ENCODE data around the gene CDK2. TPM values are rescaled to one million over a fixed set of nuclear protein-coding genes. Genes with fewer than 3 reads are reported as not detected.

CDK2 gene
- total RNA-seq, 4 donors from 2014 or later: 18.3 to 25.2 (median 24.0) TPM

DNA sequence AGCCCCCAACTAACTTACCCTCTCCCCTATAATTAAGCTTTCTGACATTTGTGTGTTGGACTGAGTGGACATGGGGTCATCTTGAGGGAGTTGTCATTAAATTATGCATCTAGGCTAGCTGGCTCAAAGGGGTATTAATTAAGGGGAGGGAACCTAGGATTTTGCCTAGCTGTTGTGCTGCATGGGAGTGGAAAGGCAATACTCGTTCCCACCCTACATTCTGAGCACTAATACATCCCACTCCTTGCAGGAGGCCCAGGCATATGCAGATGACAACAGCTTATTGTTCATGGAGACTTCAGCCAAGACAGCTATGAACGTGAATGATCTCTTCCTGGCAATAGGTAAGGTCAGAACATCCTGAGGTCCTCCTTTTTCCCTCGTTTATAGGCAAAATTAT, 24.5 kb downstream of the CDK2 start:
- intact Hi-C loops (cut with DNase I; ENCODE audit: low total_unique reads): no loop called here
- TF ChIP-seq, protein P1, sequence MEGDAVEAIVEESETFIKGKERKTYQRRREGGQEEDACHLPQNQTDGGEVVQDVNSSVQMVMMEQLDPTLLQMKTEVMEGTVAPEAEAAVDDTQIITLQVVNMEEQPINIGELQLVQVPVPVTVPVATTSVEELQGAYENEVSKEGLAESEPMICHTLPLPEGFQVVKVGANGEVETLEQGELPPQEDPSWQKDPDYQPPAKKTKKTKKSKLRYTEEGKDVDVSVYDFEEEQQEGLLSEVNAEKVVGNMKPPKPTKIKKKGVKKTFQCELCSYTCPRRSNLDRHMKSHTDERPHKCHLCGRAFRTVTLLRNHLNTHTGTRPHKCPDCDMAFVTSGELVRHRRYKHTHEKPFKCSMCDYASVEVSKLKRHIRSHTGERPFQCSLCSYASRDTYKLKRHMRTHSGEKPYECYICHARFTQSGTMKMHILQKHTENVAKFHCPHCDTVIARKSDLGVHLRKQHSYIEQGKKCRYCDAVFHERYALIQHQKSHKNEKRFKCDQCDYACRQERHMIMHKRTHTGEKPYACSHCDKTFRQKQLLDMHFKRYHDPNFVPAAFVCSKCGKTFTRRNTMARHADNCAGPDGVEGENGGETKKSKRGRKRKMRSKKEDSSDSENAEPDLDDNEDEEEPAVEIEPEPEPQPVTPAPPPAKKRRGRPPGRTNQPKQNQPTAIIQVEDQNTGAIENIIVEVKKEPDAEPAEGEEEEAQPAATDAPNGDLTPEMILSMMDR (IDR thresholded peaks at IDR 0.05): no peak
- no peak for TF ChIP-seq POLR2A (IDR thresholded peaks at IDR 0.05)
- no peak for DNase-seq (ENCODE audit: low spot score in 2 of 2)
- 77 to 89% methylated on average over 3 of the region's 3 CpGs for WGBS, 2 donors
- H3K4me3 ChIP-seq (ENCODE audit: low read depth, poor library complexity, severe bottlenecking): no peak overlapping the region

DNA sequence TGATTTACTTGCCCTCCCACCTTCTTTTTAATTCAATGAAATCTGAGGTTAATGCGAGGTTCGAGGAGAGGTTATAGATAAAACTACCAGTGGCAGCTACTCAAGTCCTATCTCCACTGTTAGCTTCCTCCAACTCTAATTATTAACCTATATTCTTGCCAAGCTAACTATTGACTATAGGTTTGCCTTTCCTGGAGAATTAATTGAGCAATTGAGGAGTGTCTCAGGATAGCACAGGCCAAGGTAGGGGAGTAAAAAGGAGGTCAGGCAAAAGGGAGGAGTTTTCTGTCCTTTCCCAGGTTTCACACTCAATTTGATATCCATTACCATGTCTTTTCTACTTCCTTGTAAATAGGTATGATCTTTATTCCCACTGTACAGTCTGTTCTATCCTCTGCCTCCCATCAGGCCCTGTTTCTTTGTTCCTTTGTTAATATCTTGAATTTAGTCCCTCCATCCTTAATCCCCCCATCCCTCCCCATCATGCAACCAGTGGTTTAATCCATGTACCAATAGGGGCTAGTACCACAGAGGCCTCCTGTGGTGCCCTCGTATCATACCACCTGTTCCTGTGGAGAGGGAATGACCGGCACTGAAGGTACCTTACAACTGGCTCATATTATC, 26.7 kb downstream of the CDK2 start:
- TF ChIP-seq POLR2A (IDR thresholded peaks at IDR 0.05): no peak
- TF ChIP-seq, protein P1 (IDR thresholded peaks at IDR 0.05): no peak
- intact Hi-C loops (cut with DNase I; ENCODE audit: low total_unique reads): no loop called here
- DNase-seq (ENCODE audit: low spot score in 2 of 2): no peak
- no peak overlapping the region for H3K4me3 ChIP-seq (ENCODE audit: low read depth, poor library complexity, severe bottlenecking)
- WGBS, 2 donors: 83 to 89% methylated on average over 4 of the region's 4 CpGs

DNA sequence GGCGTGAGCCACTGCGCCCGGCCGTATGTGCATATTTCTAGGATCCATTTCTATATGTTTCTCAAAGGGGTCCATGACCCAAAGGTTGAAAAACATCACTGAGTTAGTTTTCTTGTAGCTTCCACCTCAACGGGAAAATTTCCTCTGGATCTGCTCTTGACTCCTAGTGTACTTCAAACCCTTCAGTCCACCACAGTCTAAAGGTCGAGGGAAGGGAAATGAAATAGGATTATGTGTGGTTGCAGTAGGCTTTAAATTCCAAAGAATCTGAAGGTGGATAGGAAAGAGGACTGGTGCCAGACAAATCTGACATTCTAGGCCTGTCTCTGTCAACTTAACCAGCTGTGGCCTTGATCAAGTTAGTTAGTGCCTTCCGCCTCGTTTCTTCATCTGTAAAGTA, 28.7 kb downstream of the CDK2 start:
- TF ChIP-seq POLR2A (IDR thresholded peaks at IDR 0.05): no peak
- TF ChIP-seq, protein P1 (IDR thresholded peaks at IDR 0.05): no peak
- no peak overlapping the region for H3K4me3 ChIP-seq (ENCODE audit: low read depth, poor library complexity, severe bottlenecking)
- DNase-seq (ENCODE audit: low spot score in 2 of 2): no peak
- WGBS, 2 donors: 80 to 90% methylated on average over 8 of the region's 8 CpGs
- intact Hi-C loops (cut with DNase I; ENCODE audit: low total_unique reads): no loop called here

DNA sequence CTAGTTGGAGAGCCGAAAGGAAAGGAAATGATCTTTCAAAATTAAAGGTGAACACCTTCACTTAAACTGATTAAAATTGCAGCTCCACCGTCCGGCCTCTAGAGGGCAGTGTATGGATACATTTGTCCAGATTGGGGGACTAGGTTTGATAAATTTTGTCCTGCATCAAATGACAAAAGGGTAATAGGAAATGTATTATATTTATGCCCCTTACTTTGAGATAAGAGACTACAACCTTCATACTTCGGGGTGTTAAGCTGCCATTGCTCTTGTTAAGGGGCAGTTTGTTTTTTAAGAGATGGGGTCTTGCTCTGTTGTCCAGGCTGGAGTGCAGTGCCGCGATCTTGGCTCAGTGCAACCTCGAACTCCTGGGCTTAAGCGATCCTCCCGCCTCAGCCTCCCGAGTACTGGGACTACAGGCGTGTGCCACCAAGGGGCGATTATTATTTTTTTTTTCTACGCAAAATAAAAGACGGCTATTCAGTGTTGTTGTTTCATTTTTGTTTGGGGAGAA, 29.6 kb downstream of the CDK2 start:
- H3K4me3 ChIP-seq (ENCODE audit: low read depth, poor library complexity, severe bottlenecking): peak overlapping the region; percentile 39
- 26 to 29% methylated on average over 14 of the region's 14 CpGs for WGBS, 2 donors
- peak in 1 of 2 donors; percentile 39 for DNase-seq (ENCODE audit: low spot score in 2 of 2)
- intact Hi-C loops (cut with DNase I; ENCODE audit: low total_unique reads): no loop called here
- TF ChIP-seq POLR2A (IDR thresholded peaks at IDR 0.05): no peak
- TF ChIP-seq, protein P1 (IDR thresholded peaks at IDR 0.05): peak in 1 of 3 donors; percentile 21

DNA sequence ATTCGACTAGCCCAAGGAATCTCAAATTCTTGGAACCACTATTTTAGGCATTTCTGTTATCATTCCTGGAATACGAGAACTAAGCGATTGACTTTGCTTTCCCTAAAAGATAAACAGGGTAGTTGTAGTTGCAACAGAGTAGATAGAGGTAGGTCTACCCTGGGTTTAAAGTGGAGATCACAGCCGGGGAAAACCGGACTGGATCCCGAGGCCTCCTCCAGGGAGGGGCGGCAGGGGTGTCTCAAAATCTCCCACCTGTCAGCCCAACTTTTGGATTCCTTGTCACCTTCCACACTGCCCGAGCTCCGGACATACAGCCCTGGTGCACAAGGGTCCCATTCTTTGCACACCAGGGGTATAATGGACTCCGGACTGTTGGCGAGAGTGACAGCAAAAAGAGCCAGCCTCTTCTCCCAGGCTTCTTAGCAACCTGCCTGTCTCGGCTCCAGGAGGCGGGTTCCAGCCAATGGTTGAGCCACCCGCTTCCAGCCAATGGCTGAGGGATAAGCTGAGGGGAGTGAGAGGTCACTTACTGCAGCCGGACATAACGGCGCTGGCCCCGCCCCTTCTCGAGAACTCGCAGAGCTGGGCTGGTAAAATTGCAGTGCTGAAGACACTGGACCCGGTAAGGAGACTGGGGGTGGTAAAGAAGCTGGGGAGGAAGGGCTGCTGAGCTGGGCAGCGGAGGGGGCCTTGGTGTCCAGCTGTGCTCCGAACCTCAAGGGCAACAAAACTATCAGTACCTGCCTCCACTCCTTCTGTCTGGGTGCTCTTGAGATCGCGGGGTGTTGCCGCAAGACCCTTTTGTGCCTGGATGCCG, 30.3 kb downstream of the CDK2 start, which contains the start of gene SUOX:
Gene SUOX (plus strand): TSS at position 562 of the 820 bp plus-strand sequence. CDS start 4,946 bp downstream, outside the sequence.
- intact Hi-C loops (cut with DNase I; ENCODE audit: low total_unique reads): no loop called here
- 1 to 2% methylated on average over 25 to 27 of the region's 27 CpGs for WGBS, 2 donors
- peak within 1 kb of the TSS; percentile 39 for H3K4me3 ChIP-seq (ENCODE audit: low read depth, poor library complexity, severe bottlenecking)
- peak; percentile 96 to 99 for DNase-seq (ENCODE audit: low spot score in 2 of 2)
- TF ChIP-seq, protein P1 (IDR thresholded peaks at IDR 0.05): no peak
- TF ChIP-seq POLR2A (IDR thresholded peaks at IDR 0.05): no peak

Data from lower leg skin (tissue), 4 donors.